AG09319 (cell line): ENCODE results near the gene BCLAF1.
"Not testable (repeated sequence)": the region's sequence is repeated elsewhere in the genome, so short reads cannot be mapped to it uniquely, and the experiment has no call there.

Source experiments
- DNase-seq: peaks from one replicate; pipeline ENCODE4 v3.0.0-alpha.2; 2010; ENCODE audit warnings: low read depth; ENCODE audit errors: extremely low read depth
- TF ChIP-seq, protein P1 (sequence below): IDR thresholded peaks from 2 replicates; pipeline ENCODE4 v1.5.1; 2011; ENCODE audit warnings: low read depth, mild to moderate bottlenecking, inconsistent platforms, low read length, moderate library complexity

Gene BCLAF1

DNA sequence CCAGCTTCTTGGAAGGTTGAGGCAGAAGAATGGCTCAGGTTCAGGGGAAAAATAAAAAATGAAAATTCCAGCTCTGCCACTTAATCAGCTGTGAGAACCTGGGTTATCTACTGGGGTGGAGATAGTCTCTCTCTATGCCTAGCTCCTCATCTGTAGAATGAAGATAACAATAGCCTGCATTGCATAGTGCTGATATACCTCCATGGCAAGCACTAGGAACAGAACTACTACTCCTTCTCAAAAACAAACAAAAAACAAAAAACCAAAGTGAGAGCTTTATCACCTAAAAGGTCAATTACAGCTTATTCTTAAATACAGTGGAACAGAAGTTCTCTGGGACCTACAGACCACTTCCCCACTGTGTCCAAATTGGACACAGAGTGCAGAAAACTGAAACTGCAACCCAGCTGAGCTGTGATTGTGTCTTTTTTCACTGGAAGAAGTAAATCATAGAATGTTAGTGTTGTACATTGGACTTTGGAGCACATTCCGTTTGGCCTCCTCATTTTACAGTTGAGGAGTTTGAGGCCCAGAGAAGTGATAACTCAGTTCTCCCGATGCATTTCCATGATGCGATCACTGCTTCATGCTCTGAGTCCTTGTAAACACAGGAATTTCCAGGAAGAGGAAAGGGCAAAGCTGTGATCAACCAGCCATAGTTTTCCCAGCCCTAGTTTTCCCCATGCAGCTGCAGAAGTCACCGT lies 62.8 kb downstream of the BCLAF1 start:
- DNase-seq: no peak
- TF ChIP-seq, protein P1, sequence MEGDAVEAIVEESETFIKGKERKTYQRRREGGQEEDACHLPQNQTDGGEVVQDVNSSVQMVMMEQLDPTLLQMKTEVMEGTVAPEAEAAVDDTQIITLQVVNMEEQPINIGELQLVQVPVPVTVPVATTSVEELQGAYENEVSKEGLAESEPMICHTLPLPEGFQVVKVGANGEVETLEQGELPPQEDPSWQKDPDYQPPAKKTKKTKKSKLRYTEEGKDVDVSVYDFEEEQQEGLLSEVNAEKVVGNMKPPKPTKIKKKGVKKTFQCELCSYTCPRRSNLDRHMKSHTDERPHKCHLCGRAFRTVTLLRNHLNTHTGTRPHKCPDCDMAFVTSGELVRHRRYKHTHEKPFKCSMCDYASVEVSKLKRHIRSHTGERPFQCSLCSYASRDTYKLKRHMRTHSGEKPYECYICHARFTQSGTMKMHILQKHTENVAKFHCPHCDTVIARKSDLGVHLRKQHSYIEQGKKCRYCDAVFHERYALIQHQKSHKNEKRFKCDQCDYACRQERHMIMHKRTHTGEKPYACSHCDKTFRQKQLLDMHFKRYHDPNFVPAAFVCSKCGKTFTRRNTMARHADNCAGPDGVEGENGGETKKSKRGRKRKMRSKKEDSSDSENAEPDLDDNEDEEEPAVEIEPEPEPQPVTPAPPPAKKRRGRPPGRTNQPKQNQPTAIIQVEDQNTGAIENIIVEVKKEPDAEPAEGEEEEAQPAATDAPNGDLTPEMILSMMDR: no peak

DNA sequence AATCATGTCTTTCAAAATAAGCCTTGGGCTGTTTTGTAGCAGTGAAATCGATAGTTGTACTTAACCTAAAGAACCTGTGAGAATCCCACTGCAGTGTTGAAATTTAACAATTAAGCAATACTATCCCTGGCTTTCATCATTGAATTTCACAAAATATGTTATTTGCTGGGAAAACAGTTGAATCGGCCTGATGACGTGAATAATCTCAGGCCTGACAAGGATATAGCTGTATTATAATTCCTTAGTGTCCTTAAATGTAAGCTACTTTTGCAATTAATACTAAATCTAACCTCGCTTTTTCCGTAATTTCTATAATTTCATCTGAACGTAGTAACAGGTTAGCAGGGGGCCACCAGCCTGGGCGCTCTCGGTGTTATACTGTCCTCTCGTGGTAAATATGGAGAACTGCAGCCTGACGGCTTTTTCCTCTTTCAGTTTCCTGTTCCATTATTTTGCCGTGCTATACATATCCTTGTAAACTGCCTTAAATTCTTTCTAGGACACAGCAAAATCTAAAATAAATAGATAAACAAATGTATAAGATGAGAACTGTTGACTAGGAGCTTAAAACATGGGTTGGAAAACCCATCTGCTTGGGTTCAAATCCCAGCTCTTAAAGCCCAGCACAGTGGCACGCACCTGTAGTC lies 63.5 kb downstream of the BCLAF1 start:
- peak; percentile 16 for DNase-seq

GRCh38 chr6:136225496-136225895 lies 64.2 kb downstream of the BCLAF1 start:
- TF ChIP-seq, protein P1: no peak
- DNase-seq: no peak

More for the DNA sequence above, 63.5 kb downstream of the BCLAF1 start:
- TF ChIP-seq, protein P1: no peak; the same call in none of the 2 replicates

- DNase-seq: not testable (repeated sequence)
Measured at GRCh38 chr6:136224974-136225373, 64.7 kb downstream of the BCLAF1 start.

- DNase-seq: no peak
- TF ChIP-seq, protein P1: no peak
Measured at GRCh38 chr6:136216503-136217401, 72.9 kb downstream of the BCLAF1 start.

GRCh38 chr6:136213853-136214252 lies 75.8 kb downstream of the BCLAF1 start:
- no peak for DNase-seq
- TF ChIP-seq, protein P1: no peak

DNA sequence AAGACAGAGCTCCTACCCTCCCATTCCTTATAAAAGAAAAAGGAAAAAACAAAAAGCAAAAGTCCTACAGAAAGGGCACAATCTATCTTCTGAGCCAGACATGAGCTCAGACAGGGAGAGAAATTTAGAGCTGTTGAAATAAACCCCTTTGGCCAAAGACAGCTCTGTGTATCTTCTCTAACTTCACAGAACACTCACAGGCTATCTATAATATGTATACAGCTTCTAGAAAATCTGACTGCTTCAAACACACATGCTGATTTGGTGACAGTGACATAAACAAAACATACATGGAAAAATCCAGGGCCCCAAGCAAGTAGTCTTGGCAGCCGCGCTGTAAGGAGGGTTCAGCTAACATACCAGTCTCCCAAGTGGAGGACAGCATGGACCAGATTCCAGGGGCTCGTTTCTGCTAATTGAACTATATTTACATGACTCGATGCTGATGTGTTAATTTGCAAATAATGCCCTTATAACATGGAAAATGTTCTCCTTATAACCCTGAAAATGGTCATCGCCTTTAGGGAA lies 76.6 kb downstream of the BCLAF1 start:
- TF ChIP-seq, protein P1: no peak
- DNase-seq: no peak
